ENCODE measurements around the gene TMEM225B.
"Not testable (repeated sequence)": the region's sequence is repeated elsewhere in the genome, so short reads cannot be mapped to it uniquely, and the experiment has no call there.

TMEM225B gene

GRCh38 chr7:99631295-99632109 lies 33.4 kb downstream of the TMEM225B start:
- peak; percentile 54 for DNase-seq (ENCODE audit: low spot score)
- H3K27ac ChIP-seq, result peak overlapping the region; percentile 71
- ChIA-PET POLR2A (ENCODE audit: low non-redundant PET) (no interaction called here), CTCF (interaction anchor here (0.6 to 1.7 kb wide), 12 partner anchors 9 to 500 kb away, joined by 3 to 27 read pairs (median 4); no protein-coding TSS in a partner anchor)
- peak; percentile 60 for TF ChIP-seq CTCF (conservative IDR thresholded peaks at IDR 0.05; ENCODE audit: low read depth)

GRCh38 chr7:99637414-99637813 lies 39.3 kb downstream of the TMEM225B start:
- DNase-seq (ENCODE audit: low spot score); POLR2A ChIA-PET (ENCODE audit: low non-redundant PET); H3K27ac ChIP-seq; CTCF ChIA-PET: not testable (repeated sequence)

GRCh38 chr7:99638731-99639130 lies 40.7 kb downstream of the TMEM225B start:
- no peak for DNase-seq (ENCODE audit: low spot score)
- no peak for TF ChIP-seq CTCF (conservative IDR thresholded peaks at IDR 0.05; ENCODE audit: low read depth)
- CTCF ChIA-PET, result interaction anchor here (0.6 kb wide), 1 partner anchor 195 kb away, joined by 4 read pairs; no protein-coding TSS in a partner anchor
- no peak overlapping the region for H3K27ac ChIP-seq
- POLR2A ChIA-PET (ENCODE audit: low non-redundant PET), result no interaction called here

GRCh38 chr7:99639267-99639666 lies 41.2 kb downstream of the TMEM225B start:
- CTCF ChIA-PET, result interaction anchor here (0.6 kb wide), 1 partner anchor 194 kb away, joined by 4 read pairs; no protein-coding TSS in a partner anchor
- TF ChIP-seq CTCF (conservative IDR thresholded peaks at IDR 0.05; ENCODE audit: low read depth), result no peak
- no peak overlapping the region for H3K27ac ChIP-seq
- DNase-seq (ENCODE audit: low spot score), result no peak
- POLR2A ChIA-PET (ENCODE audit: low non-redundant PET), result no interaction called here

GRCh38 chr7:99642027-99642426 lies 44.0 kb downstream of the TMEM225B start:
- no peak for DNase-seq (ENCODE audit: low spot score)
- ChIA-PET CTCF (interaction anchor here (1.1 kb wide), 1 partner anchor 195 kb away, joined by 3 read pairs; no protein-coding TSS in a partner anchor), POLR2A (ENCODE audit: low non-redundant PET) (no interaction called here)
- H3K27ac ChIP-seq, result no peak overlapping the region
- TF ChIP-seq CTCF (conservative IDR thresholded peaks at IDR 0.05; ENCODE audit: low read depth), result no peak

- ChIA-PET CTCF (no interaction called here), POLR2A (ENCODE audit: low non-redundant PET) (no interaction called here)
- no peak for TF ChIP-seq CTCF (conservative IDR thresholded peaks at IDR 0.05; ENCODE audit: low read depth)
- no peak overlapping the region for H3K27ac ChIP-seq
- no peak for DNase-seq (ENCODE audit: low spot score)
These were observed 45.4 kb downstream of the TMEM225B start for GRCh38 chr7:99643464-99643863.

GRCh38 chr7:99644431-99644830 lies 46.4 kb downstream of the TMEM225B start:
- POLR2A ChIA-PET (ENCODE audit: low non-redundant PET), result no interaction called here
- TF ChIP-seq CTCF (conservative IDR thresholded peaks at IDR 0.05; ENCODE audit: low read depth), result no peak
- CTCF ChIA-PET, result interaction anchor here (0.6 kb wide), 1 partner anchor 335 kb away, joined by 5 read pairs; no protein-coding TSS in a partner anchor
- H3K27ac ChIP-seq, result no peak overlapping the region
- no peak for DNase-seq (ENCODE audit: low spot score)

Data from RWPE1 (cell line).